C4-2B (cell line): ENCODE data around the gene RASA4B.

ENCODE experiments used
- CTCF ChIP-seq: fragments of 450-650 bp; conservative IDR thresholded peaks from 2 replicates; pipeline ENCODE4 v1.5.1; 2017; ENCODE audit warnings: mild to moderate bottlenecking
- ZFX ChIP-seq: fragments of 450-650 bp; IDR thresholded peaks from 2 replicates; pipeline ENCODE4 v1.6.1; 2017

- TF ChIP-seq CTCF: no peak
- TF ChIP-seq ZFX: no peak
Measured at GRCh38 chr7:102467581-102468477, 49.7 kb downstream of the RASA4B start.
